GM21447 (cell line): ENCODE data around the gene NAPA.

ENCODE experiments used
- ATAC-seq: cut with Tn5 transposase; IDR thresholded peaks from one replicate; pipeline ENCODE4 v1.9.1; 2021; ENCODE audit not compliant: unreplicated experiment

Gene NAPA

GRCh38 chr19:47523473-47523872 lies 8.6 kb upstream of the NAPA start:
- ATAC-seq, result no peak

DNA sequence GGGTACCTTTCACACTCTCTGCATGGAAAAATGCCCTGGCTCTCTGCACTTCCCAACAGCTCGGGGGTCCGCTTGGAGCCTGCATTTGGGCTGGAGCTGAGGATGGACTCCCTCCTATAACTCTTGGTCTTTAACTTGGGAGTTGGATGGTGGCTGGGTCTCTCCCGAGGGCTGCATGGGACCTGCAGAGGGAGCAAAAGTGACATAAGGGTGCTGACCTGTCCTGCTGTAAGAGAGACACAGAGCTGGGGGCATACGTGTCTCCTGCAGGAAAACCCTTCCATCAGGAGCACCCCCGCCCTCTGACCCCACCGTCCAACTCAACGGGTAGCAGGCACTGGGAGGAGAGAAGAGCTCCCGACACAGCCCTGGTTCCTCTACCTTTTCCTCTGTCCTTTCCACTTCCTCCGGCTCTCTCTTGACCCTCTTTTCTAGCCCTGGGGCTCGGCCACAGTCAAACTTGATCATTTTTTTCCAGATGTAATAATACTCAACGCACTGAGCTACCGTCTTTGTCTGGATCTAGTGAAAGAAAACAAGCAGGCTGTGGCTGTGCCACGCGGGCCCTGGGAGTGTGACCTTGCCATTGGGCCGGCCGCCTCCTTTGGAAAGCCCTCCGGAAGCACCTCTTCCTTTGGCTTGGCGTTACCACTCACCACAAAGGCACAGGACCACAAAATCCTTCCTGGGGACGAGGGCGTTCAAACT lies 6.8 kb upstream of the NAPA start:
- no peak for ATAC-seq

- ATAC-seq, result no peak
These were observed 6.0 kb upstream of the NAPA start for GRCh38 chr19:47520839-47521238.

DNA sequence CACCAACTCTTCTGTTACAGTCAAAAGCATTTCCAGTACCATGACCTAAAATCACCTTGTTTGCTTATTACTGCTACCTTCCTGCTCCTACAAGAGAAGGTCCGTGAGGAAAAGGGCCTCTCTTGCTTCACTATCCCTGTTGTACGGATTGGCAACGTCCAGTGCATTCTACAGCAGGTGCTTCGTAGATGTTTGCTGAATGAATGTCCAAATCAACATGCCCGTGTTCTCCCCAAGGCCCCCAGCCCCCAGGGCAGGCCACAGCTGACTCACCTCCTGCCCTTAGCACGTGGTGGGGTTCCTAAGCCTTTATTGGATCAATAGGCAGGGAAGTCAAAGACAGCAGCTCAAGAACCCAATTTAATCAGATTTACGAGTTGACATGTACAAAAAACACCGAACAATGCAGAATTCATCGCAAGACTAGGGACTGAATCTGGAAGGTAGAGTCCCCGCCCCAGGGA lies 5.5 kb upstream of the NAPA start:
- no peak for ATAC-seq

- ATAC-seq, result no peak
These were observed 4.0 kb upstream of the NAPA start for GRCh38 chr19:47518854-47519253.

DNA sequence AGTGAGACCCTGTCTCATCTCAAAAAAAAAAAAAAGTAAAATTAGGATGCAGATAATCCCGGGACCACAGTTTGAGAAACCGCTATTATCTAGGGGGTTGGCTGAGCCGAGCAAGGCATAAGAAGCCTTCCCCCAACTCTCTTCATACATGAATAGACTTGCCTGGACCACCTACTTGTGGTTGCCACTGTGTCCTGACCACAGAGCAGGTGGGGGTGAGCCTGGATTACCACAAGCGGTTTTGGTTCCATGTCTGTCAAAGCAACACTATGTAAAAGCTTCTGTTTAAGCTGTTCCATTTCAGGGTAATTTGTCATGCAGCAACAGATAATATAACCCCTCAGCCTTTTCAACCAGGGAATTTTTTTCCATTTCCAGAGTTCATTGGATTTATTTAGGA lies 3.3 kb upstream of the NAPA start:
- no peak for ATAC-seq

DNA sequence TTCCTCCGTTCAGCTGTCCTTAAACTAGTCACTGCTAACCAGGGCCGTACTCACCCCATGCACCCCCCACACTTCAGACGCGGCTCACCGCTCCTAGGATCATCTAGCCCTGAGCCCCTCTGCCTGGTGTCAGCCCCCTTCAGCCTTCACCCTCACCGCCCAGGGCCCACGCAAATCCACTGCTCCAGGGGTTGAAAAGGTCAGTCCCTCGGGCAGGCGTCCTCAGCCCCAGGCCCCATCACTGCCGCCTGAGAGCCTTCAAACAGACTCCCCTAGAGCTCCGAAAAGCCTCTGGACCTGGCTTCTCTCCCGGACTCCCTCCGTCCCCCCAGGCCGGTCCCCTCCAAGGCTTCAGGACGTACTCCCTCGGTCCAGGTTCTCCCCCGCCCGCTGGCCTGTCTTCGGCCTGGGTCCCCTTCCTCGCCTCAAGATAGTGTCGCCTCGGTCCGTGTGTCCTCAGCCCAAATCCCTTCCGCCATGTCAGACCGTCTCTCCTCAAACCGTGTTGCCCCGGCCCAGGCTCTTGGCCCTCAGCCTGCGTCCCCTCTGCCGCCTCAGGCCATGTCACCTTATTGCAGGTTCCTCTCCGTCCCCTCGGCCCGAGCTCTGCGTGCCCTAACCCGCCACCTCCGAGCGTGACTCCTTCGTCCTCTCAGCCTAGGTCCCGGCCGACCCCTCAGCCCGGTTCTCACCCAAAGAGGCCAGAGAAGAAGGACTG lies 553 bp downstream of the NAPA start:
- peak; percentile 2 for ATAC-seq

DNA sequence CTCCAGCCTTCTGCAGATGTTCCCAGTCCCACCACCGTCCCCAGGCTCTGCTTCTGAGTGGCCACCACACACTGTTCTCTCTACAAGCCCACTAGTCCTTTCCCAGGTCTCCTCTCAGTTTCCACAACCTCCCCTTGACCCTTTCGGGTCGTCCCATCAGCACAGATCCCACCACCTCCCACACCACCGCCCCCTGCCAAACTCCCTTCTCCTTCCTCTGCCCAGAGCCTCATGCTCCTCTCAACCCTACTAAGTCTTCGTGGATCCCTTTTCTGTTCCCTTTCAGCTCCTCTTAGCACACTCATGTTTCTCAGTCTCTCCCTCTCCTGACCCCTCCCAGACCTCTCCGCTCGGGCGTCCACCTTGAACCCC lies 1.9 kb downstream of the NAPA start:
- ATAC-seq, result no peak

DNA sequence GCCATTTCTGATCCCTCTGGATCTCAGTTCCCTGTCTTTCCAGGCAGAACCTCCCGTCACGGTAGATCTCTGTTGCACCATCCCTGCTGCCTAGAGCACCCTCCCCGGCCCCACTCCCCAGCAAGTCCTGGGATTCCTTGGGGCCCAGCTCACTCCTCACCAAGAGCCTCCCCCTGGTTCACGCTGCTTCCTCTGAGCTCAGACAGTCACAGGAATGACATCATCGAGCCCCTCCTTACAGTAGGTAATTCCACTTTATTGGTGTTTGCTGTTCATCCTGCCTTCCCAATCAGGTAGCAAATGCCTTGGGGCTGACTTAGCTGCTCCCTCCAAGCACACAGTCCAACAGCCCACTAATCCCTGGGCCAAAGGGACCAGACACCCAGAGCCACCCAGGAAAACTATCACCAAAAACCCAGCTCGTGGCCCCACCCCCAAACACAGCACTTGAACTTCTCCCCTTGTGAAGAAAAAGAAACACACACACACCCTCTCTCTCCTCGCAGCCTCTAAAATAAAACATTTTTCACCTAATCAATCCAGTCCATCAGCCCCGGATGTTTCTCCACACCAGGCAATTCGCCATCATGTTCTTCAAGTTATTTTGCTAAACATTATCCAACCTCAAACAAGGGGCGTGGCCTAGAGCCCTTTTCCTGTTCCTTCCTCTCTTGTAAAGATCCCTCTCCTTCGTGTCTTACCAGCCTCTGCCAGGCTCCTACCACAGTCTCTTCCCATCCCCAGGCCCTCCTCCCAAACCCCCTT lies 2.5 kb downstream of the NAPA start:
- ATAC-seq, result no peak

DNA sequence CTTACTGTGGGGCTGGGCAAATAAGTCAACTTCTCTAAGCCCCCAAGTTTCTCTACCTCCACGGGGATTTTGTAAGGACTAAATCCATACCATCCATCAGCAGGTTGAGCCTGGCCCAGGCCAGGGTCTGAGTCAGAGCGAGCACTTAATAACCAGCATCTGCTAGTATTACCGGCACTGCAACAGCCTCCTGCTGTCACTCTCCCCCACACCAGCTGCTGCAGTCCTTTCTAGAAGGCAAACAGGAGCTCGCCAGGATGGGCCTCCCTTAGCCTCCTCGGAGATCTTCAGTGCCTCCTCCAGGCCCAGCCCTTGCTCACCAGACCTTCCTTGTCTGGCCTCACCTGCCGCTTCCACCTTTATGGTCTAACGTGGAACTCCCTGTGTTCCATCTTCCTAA lies 3.2 kb downstream of the NAPA start:
- no peak for ATAC-seq

- no peak for ATAC-seq
These were observed 3.7 kb downstream of the NAPA start for GRCh38 chr19:47511128-47511517.

GRCh38 chr19:47510516-47511127 lies 4.2 kb downstream of the NAPA start:
- ATAC-seq, result no peak

DNA sequence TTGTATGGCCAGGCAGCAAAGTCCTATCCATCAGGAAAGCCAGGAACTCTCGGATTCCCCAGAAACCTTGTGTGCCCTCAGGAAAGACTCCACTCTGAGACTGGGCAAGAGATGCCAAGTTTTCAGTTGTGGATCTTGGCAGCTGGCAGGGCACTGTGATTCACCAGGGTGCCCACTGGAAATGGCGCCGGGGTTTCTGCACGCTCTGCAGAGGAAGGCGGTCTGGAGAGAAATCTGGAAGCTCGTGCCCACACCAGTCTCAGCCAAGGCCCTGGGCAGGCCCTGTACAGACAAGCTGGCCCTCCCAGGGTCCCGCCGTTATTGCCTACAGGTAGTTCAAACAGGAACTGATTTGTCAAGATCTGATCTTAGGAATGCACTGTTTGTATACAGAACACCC lies 4.9 kb downstream of the NAPA start:
- ATAC-seq, result no peak

GRCh38 chr19:47509170-47509847 lies 5.6 kb downstream of the NAPA start:
- no peak for ATAC-seq

- ATAC-seq, result no peak
These were observed 6.1 kb downstream of the NAPA start for GRCh38 chr19:47508721-47509120.

GRCh38 chr19:47507924-47508553 lies 6.8 kb downstream of the NAPA start:
- ATAC-seq, result no peak

DNA sequence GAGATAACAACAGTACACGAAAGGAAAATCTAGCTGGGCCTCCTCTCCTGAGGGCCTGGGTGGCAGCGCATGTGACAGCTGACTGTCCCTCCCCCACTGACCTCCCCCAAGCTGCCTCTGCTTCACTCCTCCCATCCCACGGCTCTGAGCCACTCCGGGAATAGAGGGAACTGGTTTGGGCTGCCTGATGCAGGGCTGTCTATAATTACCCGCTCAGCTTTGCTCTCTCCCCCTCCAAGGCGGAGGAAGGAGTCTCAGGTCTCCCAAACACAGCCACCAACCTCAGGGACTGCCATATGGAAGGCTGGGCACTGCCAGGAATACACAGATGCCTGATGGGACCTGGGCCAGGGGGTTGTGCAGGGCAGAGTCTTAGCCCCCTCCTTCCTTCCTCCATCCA lies 7.9 kb downstream of the NAPA start:
- ATAC-seq, result no peak

GRCh38 chr19:47506459-47506858 lies 8.4 kb downstream of the NAPA start:
- no peak for ATAC-seq

- ATAC-seq, result no peak
These were observed 9.4 kb downstream of the NAPA start for GRCh38 chr19:47505506-47505905.

DNA sequence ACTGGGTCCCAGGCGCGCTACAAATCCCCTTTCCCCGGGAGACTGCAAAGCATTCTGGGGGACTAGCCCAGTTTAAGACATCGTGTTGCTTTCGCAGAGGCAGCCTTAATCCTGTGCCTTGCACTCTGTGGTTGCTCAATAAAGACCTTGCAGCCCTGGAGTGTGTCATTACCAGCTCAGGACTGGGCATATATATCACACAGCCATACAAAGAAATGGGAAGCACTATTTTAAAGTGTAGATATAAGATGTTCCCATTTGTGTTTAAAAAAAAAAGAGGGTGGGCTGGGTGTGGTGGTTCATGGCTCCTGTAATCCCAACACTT lies 11.1 kb downstream of the NAPA start:
- no peak for ATAC-seq
